Mucosa of stomach (tissue), 1 donor: ENCODE measurements around the gene MAST4.

Source experiments
- H3K27me3 ChIP-seq: one replicate; pipeline ENCODE4 v1.7.0; 2013; ENCODE audit warnings: mild to moderate bottlenecking, low read length; ENCODE audit not compliant: control insufficient read depth, insufficient read depth
- H3K36me3 ChIP-seq: one replicate; pipeline ENCODE4 v1.7.0; 2013; ENCODE audit warnings: low read length; ENCODE audit not compliant: control insufficient read depth, insufficient read depth
- H3K4me1 ChIP-seq: one replicate; pipeline ENCODE4 v1.7.0; 2013; ENCODE audit warnings: mild to moderate bottlenecking, low read length; ENCODE audit not compliant: control insufficient read depth, insufficient read depth
- H3K4me3 ChIP-seq: one replicate; pipeline ENCODE4 v1.7.0; 2013; ENCODE audit warnings: low read length
- H3K9ac ChIP-seq: one replicate; pipeline ENCODE4 v1.7.0; 2013; ENCODE audit warnings: mild to moderate bottlenecking, low read length, moderate library complexity
- H3K9me3 ChIP-seq: one replicate; pipeline ENCODE4 v1.7.0; 2013; ENCODE audit warnings: mild to moderate bottlenecking, low read length, moderate library complexity; ENCODE audit not compliant: control insufficient read depth
- donor health status: Pancreatic carcinoma.

MAST4 gene

GRCh38 chr5:66904189-66904588 lies 308.0 kb downstream of the MAST4 start:
- Histone ChIP-seq H3K4me3 (no peak overlapping the region), H3K36me3 (no peaks in the 10 kb centered on the region), H3K27me3 (no peaks in the 10 kb centered on the region), H3K9me3 (no peaks in the 10 kb centered on the region), H3K4me1 (peaks cover 5% of the 10 kb centered on the region), H3K9ac (no peak overlapping the region)

GRCh38 chr5:66906021-66906420 lies 309.8 kb downstream of the MAST4 start:
- Histone ChIP-seq H3K36me3 (no peaks in the 10 kb centered on the region), H3K4me3 (no peak overlapping the region), H3K4me1 (peaks cover 5% of the 10 kb centered on the region), H3K27me3 (no peaks in the 10 kb centered on the region), H3K9ac (no peak overlapping the region), H3K9me3 (no peaks in the 10 kb centered on the region)

GRCh38 chr5:66908230-66908629 lies 312.0 kb downstream of the MAST4 start:
- Histone ChIP-seq H3K4me3 (no peak overlapping the region), H3K36me3 (no peaks in the 10 kb centered on the region), H3K9ac (no peak overlapping the region), H3K4me1 (peaks cover 5% of the 10 kb centered on the region), H3K9me3 (no peaks in the 10 kb centered on the region), H3K27me3 (no peaks in the 10 kb centered on the region)

GRCh38 chr5:66909364-66909763 lies 313.2 kb downstream of the MAST4 start:
- H3K9me3 ChIP-seq, result no peaks in the 10 kb centered on the region
- no peaks in the 10 kb centered on the region for H3K27me3 ChIP-seq
- peaks cover 2% of the 10 kb centered on the region for H3K4me1 ChIP-seq
- H3K4me3 ChIP-seq, result no peak overlapping the region
- no peak overlapping the region for H3K9ac ChIP-seq
- no peaks in the 10 kb centered on the region for H3K36me3 ChIP-seq

GRCh38 chr5:66912787-66913186 lies 316.6 kb downstream of the MAST4 start:
- Histone ChIP-seq H3K4me1 (no peaks in the 10 kb centered on the region), H3K4me3 (no peak overlapping the region), H3K36me3 (no peaks in the 10 kb centered on the region)

GRCh38 chr5:66915531-66915930 lies 319.3 kb downstream of the MAST4 start:
- Histone ChIP-seq H3K4me1 (no peaks in the 10 kb centered on the region), H3K36me3 (no peaks in the 10 kb centered on the region), H3K9me3 (no peaks in the 10 kb centered on the region), H3K27me3 (no peaks in the 10 kb centered on the region), H3K9ac (no peak overlapping the region), H3K4me3 (no peak overlapping the region)

More at GRCh38 chr5:66912787-66913186, 316.6 kb downstream of the MAST4 start:
- Histone ChIP-seq H3K9me3 (no peaks in the 10 kb centered on the region), H3K27me3 (no peaks in the 10 kb centered on the region), H3K9ac (no peak overlapping the region)

GRCh38 chr5:66922881-66923280 lies 326.7 kb downstream of the MAST4 start:
- Histone ChIP-seq H3K9me3 (no peaks in the 10 kb centered on the region), H3K27me3 (no peaks in the 10 kb centered on the region), H3K9ac (no peak overlapping the region), H3K36me3 (no peaks in the 10 kb centered on the region), H3K4me1 (no peaks in the 10 kb centered on the region), H3K4me3 (no peak overlapping the region)

- H3K36me3 ChIP-seq, result no peaks in the 10 kb centered on the region
- no peaks in the 10 kb centered on the region for H3K4me1 ChIP-seq
- no peak overlapping the region for H3K9ac ChIP-seq
- no peaks in the 10 kb centered on the region for H3K9me3 ChIP-seq
- no peak overlapping the region for H3K4me3 ChIP-seq
- no peaks in the 10 kb centered on the region for H3K27me3 ChIP-seq
Measured at GRCh38 chr5:66923457-66923856, 327.3 kb downstream of the MAST4 start.

GRCh38 chr5:66923922-66924321 lies 327.7 kb downstream of the MAST4 start:
- Histone ChIP-seq H3K4me3 (no peak overlapping the region), H3K4me1 (no peaks in the 10 kb centered on the region), H3K9me3 (no peaks in the 10 kb centered on the region), H3K36me3 (no peaks in the 10 kb centered on the region), H3K27me3 (no peaks in the 10 kb centered on the region), H3K9ac (no peak overlapping the region)

GRCh38 chr5:66927140-66927539 lies 330.9 kb downstream of the MAST4 start:
- no peaks in the 10 kb centered on the region for H3K9me3 ChIP-seq
- H3K4me3 ChIP-seq, result no peak overlapping the region
- no peaks in the 10 kb centered on the region for H3K27me3 ChIP-seq
- H3K36me3 ChIP-seq, result no peaks in the 10 kb centered on the region
- H3K4me1 ChIP-seq, result no peaks in the 10 kb centered on the region
- H3K9ac ChIP-seq, result no peak overlapping the region

GRCh38 chr5:66929281-66929680 lies 333.1 kb downstream of the MAST4 start:
- no peak overlapping the region for H3K4me3 ChIP-seq
- H3K36me3 ChIP-seq, result no peaks in the 10 kb centered on the region
- H3K9me3 ChIP-seq, result no peaks in the 10 kb centered on the region
- H3K4me1 ChIP-seq, result no peaks in the 10 kb centered on the region
- H3K9ac ChIP-seq, result no peak overlapping the region
- H3K27me3 ChIP-seq, result no peaks in the 10 kb centered on the region

- no peaks in the 10 kb centered on the region for H3K4me1 ChIP-seq
- H3K36me3 ChIP-seq, result no peaks in the 10 kb centered on the region
- no peaks in the 10 kb centered on the region for H3K27me3 ChIP-seq
- H3K4me3 ChIP-seq, result no peak overlapping the region
- H3K9me3 ChIP-seq, result no peaks in the 10 kb centered on the region
- no peak overlapping the region for H3K9ac ChIP-seq
Measured at GRCh38 chr5:66929995-66930394, 333.8 kb downstream of the MAST4 start.

GRCh38 chr5:66931651-66932050 lies 335.5 kb downstream of the MAST4 start:
- H3K4me3 ChIP-seq, result no peak overlapping the region
- no peaks in the 10 kb centered on the region for H3K36me3 ChIP-seq
- H3K4me1 ChIP-seq, result no peaks in the 10 kb centered on the region
- H3K9ac ChIP-seq, result no peak overlapping the region
- H3K9me3 ChIP-seq, result no peaks in the 10 kb centered on the region
- H3K27me3 ChIP-seq, result no peaks in the 10 kb centered on the region
